Measurements from ENCODE around the gene HEATR1.

GRCh38 chr1:236514703-236515442, 89.4 kb downstream of the HEATR1 start:
- no peak for TF ChIP-seq CTCF (IDR thresholded peaks at IDR 0.05)
- no peak for TF ChIP-seq POLR2A (IDR thresholded peaks at IDR 0.05)

All from adrenal gland (tissue), 5 donors.